Gastroesophageal sphincter (tissue), 4 donors: Measurements from ENCODE around the gene PLXNB3. TPM values are rescaled to one million over a fixed set of nuclear protein-coding genes. Genes with fewer than 3 reads are reported as not detected.

Source experiments
- ATAC-seq: fragments of 150-250 bp; one replicate; pipeline ENCODE4 v1.9.1; 2016; ENCODE audit warnings: mild to moderate bottlenecking, moderate library complexity
- H3K27ac ChIP-seq, 4 donors: fragments of 200-600 bp; sonication (generic) in 3 of 4; 1 replicate in 3 of 4; 2 replicates in 1 of 4; pipeline ENCODE4 v1.5.1; 2016 to 2019
- H3K27me3 ChIP-seq: fragments of 200-600 bp; sonication (generic); one replicate; pipeline ENCODE4 v1.5.1; 2019
- H3K36me3 ChIP-seq, 2 donors: fragments of 200-600 bp; sonication (generic); one replicate each; pipeline ENCODE4 v1.5.1; 2019; ENCODE audit warnings: control low read depth in 1 of 2
- H3K4me1 ChIP-seq, 3 donors: fragments of 200-600 bp; sonication (generic); 1 replicate in 2 of 3; 2 replicates in 1 of 3; pipeline ENCODE4 v1.5.1; 2016 to 2019; ENCODE audit warnings: control low read depth in 2 of 3
- H3K4me3 ChIP-seq, 2 donors: fragments of 200-600 bp; sonication (generic); one replicate each; pipeline ENCODE4 v1.5.1; 2019; ENCODE audit warnings: mild to moderate bottlenecking in 1 of 2, moderate library complexity in 1 of 2
- H3K9me3 ChIP-seq, 3 donors: fragments of 200-600 bp; sonication (generic); one replicate each; pipeline ENCODE4 v1.5.1; 2017 to 2019; ENCODE audit warnings: control low read depth in 2 of 3
- EP300 ChIP-seq: sonication (generic); formaldehyde crosslinking; IDR thresholded peaks from one replicate; pipeline ENCODE4 v1.6.1; 2017; ENCODE audit warnings: antibody characterized with exemption, mild to moderate bottlenecking
- POLR2A ChIP-seq, 2 donors: fragments of 450-650 bp; IDR thresholded peaks; one replicate each; pipeline ENCODE4 v1.6.1; 2017; ENCODE audit warnings: antibody characterized with exemption in 2 of 2, mild to moderate bottlenecking in 2 of 2, moderate library complexity in 1 of 2
- POLR2AphosphoS5 ChIP-seq: sonication (generic); formaldehyde crosslinking; IDR thresholded peaks from one replicate; pipeline ENCODE4 v1.6.1; 2017; ENCODE audit warnings: antibody characterized with exemption
- WGBS, 2 donors: methylation state at CpG; one replicate each; pipeline ENCODE4 v1.1.5; 2018; ENCODE audit warnings: low coverage in 1 of 2; 5-methylcytosine and 5-hydroxymethylcytosine counted together
- total RNA-seq, 4 donors: library from RNA; depleted of rRNA; stranded (reverse); fragments of >200 nt; gene quantifications; one replicate each; pipeline ENCODE4 v1.1.0, GENCODE V29; 2016
- TF ChIP-seq, protein P1 (sequence below), 4 experiments: fragments of 200-600 bp in 2 of 4; fragments of 450-650 bp in 2 of 4; sonication (generic) in 1 of 4; IDR thresholded peaks; one replicate each; pipeline ENCODE4 v1.5.1; 2017 to 2019; ENCODE audit warnings: antibody characterized with exemption in 4 of 4, mild to moderate bottlenecking in 2 of 4, moderate library complexity in 2 of 4

PLXNB3 gene
- total RNA-seq, 4 donors from 2014 or later = 9.2 to 19.2 (median 16.8) TPM

DNA sequence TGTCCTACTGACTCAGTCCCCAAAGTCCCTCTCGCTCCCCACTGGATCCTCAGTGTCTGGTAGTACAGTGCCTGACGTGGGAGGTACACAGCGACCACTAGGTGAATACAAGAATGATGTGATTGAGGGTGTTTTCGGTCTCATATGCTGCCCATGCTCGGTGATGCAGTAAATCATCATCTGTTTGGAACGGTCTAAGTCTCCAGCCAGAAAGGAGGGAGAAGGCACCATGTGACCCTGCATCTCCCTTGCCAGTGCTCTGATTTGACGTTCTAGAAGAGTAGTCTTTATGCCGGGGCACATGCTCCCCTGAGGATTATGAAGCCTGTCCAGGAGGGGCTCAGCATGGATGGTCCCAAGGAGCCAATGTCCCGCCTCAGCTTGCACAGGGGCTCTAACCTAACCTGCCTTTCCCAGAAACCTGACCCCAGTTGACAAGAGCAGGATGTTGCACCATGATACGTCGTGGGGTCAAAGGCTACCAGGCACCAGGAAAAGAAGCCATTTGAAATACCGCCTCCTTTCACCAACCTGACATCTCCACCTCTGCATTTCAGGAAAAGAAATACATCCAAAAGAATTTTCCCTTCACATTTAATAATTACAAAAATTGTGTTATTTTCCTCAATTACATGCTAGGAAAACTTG, 13.8 kb upstream of the PLXNB3 start:
- no peak overlapping the region for H3K27ac ChIP-seq
- WGBS, 2 donors = 20% methylated on average over 2 of the region's 12 CpGs; no CpG with 5 or more reads in 1 of the 2 donors

DNA sequence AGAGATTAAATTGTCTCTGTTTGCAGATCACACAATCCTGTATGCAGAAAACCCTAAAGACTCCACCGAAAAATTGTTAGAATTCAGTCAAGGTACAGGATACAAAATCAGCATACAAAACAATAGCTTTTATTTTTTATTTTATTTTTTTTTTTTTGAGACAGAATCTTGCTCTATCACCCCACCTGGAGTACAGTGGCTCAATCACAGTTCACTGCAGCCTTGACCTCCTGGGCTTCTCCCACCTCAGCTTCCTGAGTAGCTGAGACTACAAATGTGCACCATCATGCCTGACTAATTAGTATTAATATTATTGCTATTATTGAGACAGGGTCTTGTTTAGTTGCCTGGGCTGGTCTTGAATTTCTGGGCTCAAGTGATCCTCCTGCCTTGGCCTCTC, 8.9 kb upstream of the PLXNB3 start:
- H3K36me3 ChIP-seq = no peaks in the 10 kb centered on the region
- no peaks in the 10 kb centered on the region for H3K9me3 ChIP-seq
- 67 to 100% methylated on average over 1 of the region's 1 CpG for WGBS, 2 donors
- TF ChIP-seq, protein P1, sequence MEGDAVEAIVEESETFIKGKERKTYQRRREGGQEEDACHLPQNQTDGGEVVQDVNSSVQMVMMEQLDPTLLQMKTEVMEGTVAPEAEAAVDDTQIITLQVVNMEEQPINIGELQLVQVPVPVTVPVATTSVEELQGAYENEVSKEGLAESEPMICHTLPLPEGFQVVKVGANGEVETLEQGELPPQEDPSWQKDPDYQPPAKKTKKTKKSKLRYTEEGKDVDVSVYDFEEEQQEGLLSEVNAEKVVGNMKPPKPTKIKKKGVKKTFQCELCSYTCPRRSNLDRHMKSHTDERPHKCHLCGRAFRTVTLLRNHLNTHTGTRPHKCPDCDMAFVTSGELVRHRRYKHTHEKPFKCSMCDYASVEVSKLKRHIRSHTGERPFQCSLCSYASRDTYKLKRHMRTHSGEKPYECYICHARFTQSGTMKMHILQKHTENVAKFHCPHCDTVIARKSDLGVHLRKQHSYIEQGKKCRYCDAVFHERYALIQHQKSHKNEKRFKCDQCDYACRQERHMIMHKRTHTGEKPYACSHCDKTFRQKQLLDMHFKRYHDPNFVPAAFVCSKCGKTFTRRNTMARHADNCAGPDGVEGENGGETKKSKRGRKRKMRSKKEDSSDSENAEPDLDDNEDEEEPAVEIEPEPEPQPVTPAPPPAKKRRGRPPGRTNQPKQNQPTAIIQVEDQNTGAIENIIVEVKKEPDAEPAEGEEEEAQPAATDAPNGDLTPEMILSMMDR (IDR thresholded peaks at IDR 0.05) = no peak
- TF ChIP-seq EP300 = no peak
- TF ChIP-seq POLR2AphosphoS5 = no peak
- no peak for TF ChIP-seq POLR2A (IDR thresholded peaks at IDR 0.05)
- H3K4me3 ChIP-seq = no peak overlapping the region
- H3K4me1 ChIP-seq = no peaks in the 10 kb centered on the region
- H3K27me3 ChIP-seq = no peaks in the 10 kb centered on the region
- no peak for ATAC-seq
- no peak overlapping the region for H3K27ac ChIP-seq

More for the DNA sequence above, 13.8 kb upstream of the PLXNB3 start:
- Histone ChIP-seq H3K36me3 (no peaks in the 10 kb centered on the region), H3K27me3 (no peaks in the 10 kb centered on the region), H3K4me1 (no peaks in the 10 kb centered on the region), H3K9me3 (no peaks in the 10 kb centered on the region), H3K4me3 (no peak overlapping the region)
- no peak for TF ChIP-seq POLR2A (IDR thresholded peaks at IDR 0.05)
- no peak for TF ChIP-seq EP300
- TF ChIP-seq POLR2AphosphoS5 = no peak
- TF ChIP-seq, protein P1 (IDR thresholded peaks at IDR 0.05) = no peak
- ATAC-seq = no peak

DNA sequence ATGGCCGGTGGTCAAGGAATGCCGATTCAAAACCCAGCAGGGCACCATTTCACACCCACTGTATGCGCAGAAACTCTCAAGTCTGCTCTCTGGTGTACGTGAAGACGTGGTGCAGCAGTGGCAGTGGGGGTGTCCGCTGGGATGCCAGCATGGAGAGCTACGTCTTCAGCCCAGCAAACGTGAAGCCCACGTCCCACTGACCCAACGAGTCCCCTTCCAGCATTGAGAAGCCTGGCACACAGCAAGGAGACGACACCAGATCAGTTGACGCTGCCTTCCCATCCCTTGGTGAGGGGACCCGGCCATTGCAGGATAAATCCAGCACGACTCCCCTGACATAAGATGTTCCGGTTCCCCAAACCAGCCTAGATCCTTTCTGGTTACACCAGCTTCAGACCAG, 2.2 kb upstream of the PLXNB3 start:
- no peak overlapping the region for H3K27ac ChIP-seq
- peaks cover 0 to 28% (median 4%) of the 10 kb centered on the region in 3 donors for H3K4me1 ChIP-seq
- ATAC-seq = no peak
- no peaks in the 10 kb centered on the region for H3K27me3 ChIP-seq
- no peaks in the 10 kb centered on the region for H3K9me3 ChIP-seq
- no peak for TF ChIP-seq POLR2AphosphoS5
- TF ChIP-seq EP300 = no peak
- no peak for TF ChIP-seq POLR2A (IDR thresholded peaks at IDR 0.05)
- TF ChIP-seq, protein P1 (IDR thresholded peaks at IDR 0.05) = no peak
- no peak overlapping the region for H3K4me3 ChIP-seq
- no peaks in the 10 kb centered on the region for H3K36me3 ChIP-seq
- WGBS, 2 donors = 78 to 100% methylated on average over 1 to 6 of the region's 15 CpGs

DNA sequence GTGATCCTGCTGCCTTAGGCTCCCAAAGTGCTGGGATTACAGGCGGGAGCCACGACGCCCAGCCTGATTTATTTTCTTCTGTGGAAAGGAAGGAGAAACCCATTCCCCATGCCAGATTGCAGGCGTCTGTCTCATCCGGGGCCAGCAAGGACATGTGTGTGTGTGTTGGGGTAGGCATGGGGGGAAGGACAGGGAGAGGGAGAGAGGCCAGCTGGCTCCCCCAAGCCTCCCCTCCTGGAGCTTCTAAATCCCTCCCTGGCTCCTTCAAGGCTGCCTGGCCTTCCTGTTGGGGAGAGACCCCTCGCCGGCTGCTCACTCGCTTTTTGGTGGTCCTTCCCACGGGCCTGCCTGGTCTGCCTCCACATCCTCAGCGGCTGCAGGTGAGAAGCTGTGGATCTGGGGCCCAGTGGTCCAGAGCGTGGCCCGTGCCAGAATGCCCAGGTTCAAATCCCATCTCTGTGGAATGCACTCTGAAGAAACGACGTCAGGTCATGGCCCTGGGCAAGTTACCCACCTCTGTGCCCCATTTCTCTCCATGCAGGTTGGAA, 1.3 kb upstream of the PLXNB3 start:
- no peak overlapping the region for H3K4me3 ChIP-seq
- no peak overlapping the region for H3K27ac ChIP-seq
- no peaks in the 10 kb centered on the region for H3K27me3 ChIP-seq
- TF ChIP-seq POLR2AphosphoS5 = no peak
- TF ChIP-seq POLR2A (IDR thresholded peaks at IDR 0.05) = no peak
- TF ChIP-seq, protein P1 (IDR thresholded peaks at IDR 0.05) = no peak
- H3K36me3 ChIP-seq = no peaks in the 10 kb centered on the region
- ATAC-seq = no peak
- no CpG with 5 or more reads among the region's 14 CpGs for WGBS, 2 donors
- H3K4me1 ChIP-seq = peaks cover 0 to 36% (median 4%) of the 10 kb centered on the region in 3 donors
- no peaks in the 10 kb centered on the region for H3K9me3 ChIP-seq
